ENCODE measurements around the gene LSAMP. TPM values are rescaled to one million over a fixed set of nuclear protein-coding genes. Genes with fewer than 3 reads are reported as not detected.

The LSAMP gene
- polyA plus RNA-seq, 2 of the 4 experiments (the other 2 are of a cell fraction): 0.12 to 0.53 TPM

- POLR2A ChIA-PET: no interaction called here
- Histone ChIP-seq H3K27ac (no peak overlapping the region), H3K4me1 (no peaks in the 10 kb centered on the region), H3K4me3 (no peak overlapping the region), H3K9me3 (no peaks in the 10 kb centered on the region), H3K4me2 (no peak overlapping the region)
- FAIRE-seq (no peak), ATAC-seq (no peak), DNase-seq (ENCODE audit: low read depth in 1 of 2, low spot score in 1 of 2) (no peak)
- CTCF ChIA-PET: no interaction called here
- WGBS (ENCODE audit: missing lambda C conversion rate): 61% methylated on average over 4 of the region's 4 CpGs
- TF ChIP-seq JUNB (IDR thresholded peaks at IDR 0.05) (no peak), SREBF2 (IDR thresholded peaks at IDR 0.05) (no peak), NPAS2 (CRISPR knock-in tag; IDR thresholded peaks at IDR 0.05; ENCODE audit: borderline replicate concordance) (no peak), RCOR1 (IDR thresholded peaks at IDR 0.05; ENCODE audit: low read depth, low read length) (no peak)
These were observed 341.3 kb downstream of the LSAMP start for GRCh38 chr3:116103868-116104530.

DNA sequence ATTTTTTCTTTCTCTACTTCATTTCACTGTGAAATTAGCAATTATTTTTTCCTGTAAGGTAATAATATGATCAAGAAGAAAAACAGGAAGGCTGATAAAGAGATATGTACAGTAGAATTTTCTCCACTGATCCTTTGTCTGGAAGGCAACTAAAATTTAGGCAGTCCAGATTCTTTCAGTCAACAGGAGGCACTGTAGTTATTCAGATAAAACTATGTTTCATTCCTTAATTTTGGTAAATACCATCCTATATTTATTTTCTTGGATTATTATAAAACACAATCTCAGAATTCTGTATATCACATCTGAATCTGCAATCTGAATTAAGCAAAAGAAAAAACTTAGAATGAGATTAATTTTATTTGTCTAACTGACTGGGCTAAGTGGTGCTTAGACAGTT, 343.2 kb downstream of the LSAMP start:
- TF ChIP-seq HOXB5 (CRISPR knock-in tag; IDR thresholded peaks at IDR 0.05) (no peak), MAFK (IDR thresholded peaks at IDR 0.05; ENCODE audit: partially characterized antibody) (no peak), HOXB13 (CRISPR knock-in tag; IDR thresholded peaks at IDR 0.05; ENCODE audit: low read depth) (no peak), FOSL2 (IDR thresholded peaks at IDR 0.05) (no peak), FOSL2 (CRISPR knock-in tag; IDR thresholded peaks at IDR 0.05) (no peak), NPAS2 (CRISPR knock-in tag; IDR thresholded peaks at IDR 0.05; ENCODE audit: borderline replicate concordance) (no peak), NR3C1 (IDR thresholded peaks at IDR 0.05) (no peak)
- TF ChIP-seq, protein P1, sequence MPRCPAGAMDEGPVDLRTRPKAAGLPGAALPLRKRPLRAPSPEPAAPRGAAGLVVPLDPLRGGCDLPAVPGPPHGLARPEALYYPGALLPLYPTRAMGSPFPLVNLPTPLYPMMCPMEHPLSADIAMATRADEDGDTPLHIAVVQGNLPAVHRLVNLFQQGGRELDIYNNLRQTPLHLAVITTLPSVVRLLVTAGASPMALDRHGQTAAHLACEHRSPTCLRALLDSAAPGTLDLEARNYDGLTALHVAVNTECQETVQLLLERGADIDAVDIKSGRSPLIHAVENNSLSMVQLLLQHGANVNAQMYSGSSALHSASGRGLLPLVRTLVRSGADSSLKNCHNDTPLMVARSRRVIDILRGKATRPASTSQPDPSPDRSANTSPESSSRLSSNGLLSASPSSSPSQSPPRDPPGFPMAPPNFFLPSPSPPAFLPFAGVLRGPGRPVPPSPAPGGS (IDR thresholded peaks at IDR 0.05): no peak
- CTCF ChIA-PET: no interaction called here
- no peaks in the 10 kb centered on the region for H3K4me1 ChIP-seq
- DNase-seq (ENCODE audit: low read depth in 1 of 2, low spot score in 1 of 2) (no peak), FAIRE-seq (no peak), ATAC-seq (no peak)
- H3K9me3 ChIP-seq: no peaks in the 10 kb centered on the region
- no peak overlapping the region for H3K4me2 ChIP-seq
- POLR2A ChIA-PET: no interaction called here
- H3K4me3 ChIP-seq: no peak overlapping the region
- H3K27ac ChIP-seq: no peak overlapping the region

DNA sequence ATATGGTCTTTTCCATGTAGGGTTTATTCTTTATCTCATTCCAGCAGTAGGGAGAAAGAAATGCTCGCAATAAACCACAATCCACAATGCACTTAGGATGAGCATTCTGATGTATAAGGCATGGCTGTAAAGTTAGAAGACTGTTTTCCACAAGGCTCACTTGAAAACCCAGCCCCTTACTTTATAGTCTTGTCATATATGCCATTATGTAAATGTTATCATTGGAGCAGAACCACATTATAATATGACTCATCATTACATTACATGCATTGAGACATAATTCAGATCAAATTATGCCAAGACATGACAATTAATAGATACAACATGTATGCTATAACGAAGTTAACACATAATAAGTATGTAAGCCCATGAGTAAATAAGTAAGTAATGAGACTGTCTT, 348.1 kb downstream of the LSAMP start:
- CTCF ChIA-PET: no interaction called here
- ATAC-seq (no peak), FAIRE-seq (no peak), DNase-seq (ENCODE audit: low read depth in 1 of 2, low spot score in 1 of 2) (no peak)
- POLR2A ChIA-PET: no interaction called here
- Histone ChIP-seq H3K4me2 (no peak overlapping the region), H3K9me3 (no peaks in the 10 kb centered on the region), H3K4me3 (no peak overlapping the region), H3K27ac (no peak overlapping the region), H3K4me1 (peaks cover 7% of the 10 kb centered on the region; the same call in 1 of the 3 replicates)
- 32% methylated on average over 2 of the region's 2 CpGs for WGBS (ENCODE audit: missing lambda C conversion rate)
- TF ChIP-seq MAFK (IDR thresholded peaks at IDR 0.05; ENCODE audit: partially characterized antibody) (no peak), USF2 (IDR thresholded peaks at IDR 0.05) (no peak), KDM1A (IDR thresholded peaks at IDR 0.05; ENCODE audit: low read depth) (no peak), ATOH8 (CRISPR knock-in tag; IDR thresholded peaks at IDR 0.05; ENCODE audit: low read depth) (no peak), ZSCAN20 (CRISPR knock-in tag; IDR thresholded peaks at IDR 0.05) (no peak), CBX8 (IDR thresholded peaks at IDR 0.05) (no peak), RCOR1 (IDR thresholded peaks at IDR 0.05; ENCODE audit: low read depth, low read length) (no peak), TFCP2L1 (CRISPR knock-in tag; IDR thresholded peaks at IDR 0.05) (no peak), HDAC2 (IDR thresholded peaks at IDR 0.05) (no peak), HES2 (IDR thresholded peaks at IDR 0.05) (no peak), HOXB5 (CRISPR knock-in tag; IDR thresholded peaks at IDR 0.05) (no peak), RAD21 (conservative IDR thresholded peaks at IDR 0.05 in 1 of 2, IDR thresholded peaks at IDR 0.05 in 1 of 2) (no peak), PBX3 (IDR thresholded peaks at IDR 0.05) (no peak), CTCF (IDR thresholded peaks at IDR 0.05) (no peak), BHLHE40 (IDR thresholded peaks at IDR 0.05; ENCODE audit: low read depth, low read length) (no peak), ZFP36 (IDR thresholded peaks at IDR 0.05; ENCODE audit: borderline replicate concordance, partially characterized antibody) (no peak)
- TF ChIP-seq, protein P2, sequence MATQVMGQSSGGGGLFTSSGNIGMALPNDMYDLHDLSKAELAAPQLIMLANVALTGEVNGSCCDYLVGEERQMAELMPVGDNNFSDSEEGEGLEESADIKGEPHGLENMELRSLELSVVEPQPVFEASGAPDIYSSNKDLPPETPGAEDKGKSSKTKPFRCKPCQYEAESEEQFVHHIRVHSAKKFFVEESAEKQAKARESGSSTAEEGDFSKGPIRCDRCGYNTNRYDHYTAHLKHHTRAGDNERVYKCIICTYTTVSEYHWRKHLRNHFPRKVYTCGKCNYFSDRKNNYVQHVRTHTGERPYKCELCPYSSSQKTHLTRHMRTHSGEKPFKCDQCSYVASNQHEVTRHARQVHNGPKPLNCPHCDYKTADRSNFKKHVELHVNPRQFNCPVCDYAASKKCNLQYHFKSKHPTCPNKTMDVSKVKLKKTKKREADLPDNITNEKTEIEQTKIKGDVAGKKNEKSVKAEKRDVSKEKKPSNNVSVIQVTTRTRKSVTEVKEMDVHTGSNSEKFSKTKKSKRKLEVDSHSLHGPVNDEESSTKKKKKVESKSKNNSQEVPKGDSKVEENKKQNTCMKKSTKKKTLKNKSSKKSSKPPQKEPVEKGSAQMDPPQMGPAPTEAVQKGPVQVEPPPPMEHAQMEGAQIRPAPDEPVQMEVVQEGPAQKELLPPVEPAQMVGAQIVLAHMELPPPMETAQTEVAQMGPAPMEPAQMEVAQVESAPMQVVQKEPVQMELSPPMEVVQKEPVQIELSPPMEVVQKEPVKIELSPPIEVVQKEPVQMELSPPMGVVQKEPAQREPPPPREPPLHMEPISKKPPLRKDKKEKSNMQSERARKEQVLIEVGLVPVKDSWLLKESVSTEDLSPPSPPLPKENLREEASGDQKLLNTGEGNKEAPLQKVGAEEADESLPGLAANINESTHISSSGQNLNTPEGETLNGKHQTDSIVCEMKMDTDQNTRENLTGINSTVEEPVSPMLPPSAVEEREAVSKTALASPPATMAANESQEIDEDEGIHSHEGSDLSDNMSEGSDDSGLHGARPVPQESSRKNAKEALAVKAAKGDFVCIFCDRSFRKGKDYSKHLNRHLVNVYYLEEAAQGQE (IDR thresholded peaks at IDR 0.05): no peak
